A549 (cell line): ENCODE results near the gene GPR153. TPM values are rescaled to one million over a fixed set of nuclear protein-coding genes. Genes with fewer than 3 reads are reported as not detected.

Source experiments
- ATAC-seq, 2 experiments: fragments of 200-7000 bp in 1 of 2; fragments of >200 bp in 1 of 2; cut with Nextera tagmentation in 1 of 2; cut with Tn5 transposase in 1 of 2; 3 replicates each; pipeline versions ENCODE4 v1.8.0 to v1.9.1; 2018 to 2020; ENCODE audit warnings: mild to moderate bottlenecking in 1 of 2, moderate library complexity in 1 of 2
- CTCF ChIA-PET: fragments of 300-600 bp; sonication (Branson Sonifier 250); formaldehyde crosslinking; extraction: SDS; loops from one replicate; lab custom pipeline; 2021; ENCODE audit warnings: antibody characterized with exemption, inconsistent platforms; lab: Yijun Ruan, JAX
- POLR2A ChIA-PET: fragments of 350-600 bp; formaldehyde crosslinking; extraction: SDS; loops from one replicate; lab custom pipeline; 2021; ENCODE audit warnings: antibody characterized with exemption, inconsistent platforms; lab: Yijun Ruan, JAX
- DNase-seq, 2 experiments: peaks; one replicate each; pipeline versions ENCODE4 v3.0.0 to v3.0.0-alpha.2; 2011 to 2016; ENCODE audit warnings: low read depth in 1 of 2, low spot score in 1 of 2
- FAIRE-seq: peaks from 2 replicates; lab custom pipeline; 2011; peaks lifted over from hg19 to GRCh38; lab: Jason Lieb, UNC
- H3K27ac ChIP-seq, 2 experiments: fragments of >200 bp; sonication (Bioruptor Twin); formaldehyde crosslinking; 3 replicates each; pipeline ENCODE4 v1.5.1; 2016 to 2017
- H3K4me1 ChIP-seq: fragments of >200 bp; sonication (Bioruptor Twin); formaldehyde crosslinking; 3 replicates; pipeline ENCODE4 v1.6.1; 2016
- H3K4me2 ChIP-seq: fragments of >200 bp; sonication (Bioruptor Twin); formaldehyde crosslinking; 3 replicates; pipeline ENCODE4 v1.6.1; 2016
- H3K4me3 ChIP-seq: fragments of >200 bp; sonication (Bioruptor Twin); formaldehyde crosslinking; 3 replicates; pipeline ENCODE4 v1.5.1; 2016
- H3K9me3 ChIP-seq: fragments of >200 bp; sonication (Bioruptor Twin); formaldehyde crosslinking; 3 replicates; pipeline ENCODE4 v1.6.1; 2016
- BCL3 ChIP-seq: fragments of >200 bp; sonication (Bioruptor Twin); formaldehyde crosslinking; IDR thresholded peaks from 3 replicates; pipeline ENCODE4 v1.6.1; 2016
- CBX2 ChIP-seq: fragments of 200-600 bp; sonication (generic); IDR thresholded peaks from 2 replicates; pipeline ENCODE4 v1.6.1; 2016; ENCODE audit warnings: low read depth, mild to moderate bottlenecking, borderline replicate concordance
- CEBPB ChIP-seq, 2 experiments: fragments of >200 bp in 1 of 2; sonication (Bioruptor Twin) in 1 of 2; formaldehyde crosslinking in 1 of 2; IDR thresholded peaks; 2 replicates each; pipeline ENCODE4 v1.6.1; 2012 to 2016
- ELK1 ChIP-seq: fragments of 150-350 bp; IDR thresholded peaks from 2 replicates; pipeline ENCODE4 v1.6.1; 2014; ENCODE audit warnings: low read depth, mild to moderate bottlenecking, low read length
- FOSB ChIP-seq: fragments of 250-450 bp; sonication (Bioruptor Pico); IDR thresholded peaks from 2 replicates; pipeline ENCODE4 v1.5.0; 2020; ENCODE audit warnings: mild to moderate bottlenecking, moderate library complexity
- GATA3 ChIP-seq: IDR thresholded peaks from 2 replicates; pipeline ENCODE4 v1.6.1; 2012; ENCODE audit warnings: borderline replicate concordance
- HEYL ChIP-seq: fragments of 250-450 bp; sonication (Bioruptor Pico); IDR thresholded peaks from 2 replicates; pipeline ENCODE4 v1.8.0; 2021; ENCODE audit warnings: mild to moderate bottlenecking, moderate library complexity
- HOXA7 ChIP-seq: fragments of 250-450 bp; sonication (Bioruptor Pico); IDR thresholded peaks from 2 replicates; pipeline ENCODE4 v1.5.0; 2020; ENCODE audit warnings: mild to moderate bottlenecking, moderate library complexity
- HOXB13 ChIP-seq: fragments of 250-450 bp; sonication (Bioruptor Pico); IDR thresholded peaks from 2 replicates; pipeline ENCODE4 v1.5.0; 2020; ENCODE audit warnings: low read depth, mild to moderate bottlenecking, moderate library complexity
- JUNB ChIP-seq: fragments of >200 bp; sonication (Bioruptor Twin); formaldehyde crosslinking; IDR thresholded peaks from 2 replicates; pipeline ENCODE4 v1.6.1; 2016
- KDM1A ChIP-seq: fragments of 200-600 bp; sonication (generic); IDR thresholded peaks from 2 replicates; pipeline ENCODE4 v1.6.1; 2016; ENCODE audit warnings: low read depth, mild to moderate bottlenecking
- MYC ChIP-seq: IDR thresholded peaks from 2 replicates; pipeline ENCODE4 v1.6.1; 2012; ENCODE audit warnings: mild to moderate bottlenecking, inconsistent platforms, low read length, improper control_type of control experiment, borderline replicate concordance
- NFE2L2 ChIP-seq: fragments of 150-350 bp; conservative IDR thresholded peaks from 2 replicates; pipeline ENCODE4 v1.6.1; 2014; ENCODE audit warnings: low read length
- NPAS2 ChIP-seq: fragments of 250-450 bp; sonication (Bioruptor Pico); IDR thresholded peaks from 2 replicates; pipeline ENCODE4 v1.8.0; 2022; ENCODE audit warnings: mild to moderate bottlenecking, moderate library complexity, borderline replicate concordance
- NR3C1 ChIP-seq: fragments of >200 bp; sonication (Bioruptor Twin); formaldehyde crosslinking; IDR thresholded peaks from 3 replicates; pipeline ENCODE4 v1.6.1; 2017
- RAD21 ChIP-seq, 2 experiments: fragments of >200 bp in 1 of 2; sonication (Bioruptor Twin) in 1 of 2; formaldehyde crosslinking in 1 of 2; IDR thresholded peaks in 1 of 2; conservative IDR thresholded peaks in 1 of 2; 2 replicates in 1 of 2; 3 replicates in 1 of 2; pipeline ENCODE4 v1.6.1; 2012 to 2018; ENCODE audit warnings: inconsistent platforms in 1 of 2
- RNF2 ChIP-seq: fragments of 200-600 bp; sonication (generic); IDR thresholded peaks from 2 replicates; pipeline ENCODE4 v1.6.1; 2016; ENCODE audit warnings: low read depth, mild to moderate bottlenecking, antibody characterized with exemption, moderate library complexity, borderline replicate concordance
- SREBF2 ChIP-seq: fragments of 450-650 bp; IDR thresholded peaks from 2 replicates; pipeline ENCODE4 v1.6.1; 2014; ENCODE audit warnings: mild to moderate bottlenecking, moderate library complexity
- TP53 ChIP-seq: fragments of 250-450 bp; sonication (Bioruptor Pico); IDR thresholded peaks from 2 replicates; pipeline ENCODE4 v1.5.0; 2021; ENCODE audit warnings: mild to moderate bottlenecking, moderate library complexity
- ZNF302 ChIP-seq: fragments of 250-450 bp; sonication (Bioruptor Pico); IDR thresholded peaks from 2 replicates; pipeline ENCODE4 v1.9.0; 2021; ENCODE audit warnings: inconsistent platforms, mild to moderate bottlenecking, moderate library complexity
- WGBS: methylation state at CpG from one replicate; pipeline ENCODE4 v1.1.6; 2017; ENCODE audit errors: missing lambda C conversion rate; 5-methylcytosine and 5-hydroxymethylcytosine counted together
- polyA plus RNA-seq, 4 experiments: library from polyadenylated mRNA; depleted of rRNA in 3 of 4; stranded (reverse); fragments of >200 nt; fragmentation: RNase III in 1 of 4; extraction: RNeasy Plus Mini Kit Qiagen cat#74134 plus additional on column Dnase treatment in 1 of 4; gene quantifications; 2 replicates in 3 of 4; 3 replicates in 1 of 4; pipeline ENCODE4 v1.2.3, GENCODE V29; 2011 to 2017
- TF ChIP-seq, protein P1 (sequence below): fragments of 250-450 bp; sonication (Bioruptor Pico); IDR thresholded peaks from 2 replicates; pipeline ENCODE4 v1.5.0; 2021; ENCODE audit warnings: mild to moderate bottlenecking, moderate library complexity, borderline replicate concordance

GPR153 gene
- polyA plus RNA-seq, 2 of the 4 experiments (the other 2 are of a cell fraction): 0.56 to 1.4 TPM

- WGBS: 95% methylated on average over 6 of the region's 8 CpGs
- Histone ChIP-seq H3K9me3 (no peaks in the 10 kb centered on the region), H3K27ac (no peak overlapping the region), H3K4me1 (no peaks in the 10 kb centered on the region), H3K4me3 (no peak overlapping the region), H3K4me2 (no peak overlapping the region)
- ChIA-PET POLR2A (no interaction called here), CTCF (no interaction called here)
- no peak for DNase-seq
- no peak for FAIRE-seq
- TF ChIP-seq, protein P1, sequence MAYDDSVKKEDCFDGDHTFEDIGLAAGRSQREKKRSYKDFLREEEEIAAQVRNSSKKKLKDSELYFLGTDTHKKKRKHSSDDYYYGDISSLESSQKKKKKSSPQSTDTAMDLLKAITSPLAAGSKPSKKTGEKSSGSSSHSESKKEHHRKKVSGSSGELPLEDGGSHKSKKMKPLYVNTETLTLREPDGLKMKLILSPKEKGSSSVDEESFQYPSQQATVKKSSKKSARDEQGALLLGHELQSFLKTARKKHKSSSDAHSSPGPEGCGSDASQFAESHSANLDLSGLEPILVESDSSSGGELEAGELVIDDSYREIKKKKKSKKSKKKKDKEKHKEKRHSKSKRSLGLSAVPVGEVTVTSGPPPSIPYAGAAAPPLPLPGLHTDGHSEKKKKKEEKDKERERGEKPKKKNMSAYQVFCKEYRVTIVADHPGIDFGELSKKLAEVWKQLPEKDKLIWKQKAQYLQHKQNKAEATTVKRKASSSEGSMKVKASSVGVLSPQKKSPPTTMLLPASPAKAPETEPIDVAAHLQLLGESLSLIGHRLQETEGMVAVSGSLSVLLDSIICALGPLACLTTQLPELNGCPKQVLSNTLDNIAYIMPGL (CRISPR knock-in tag): no peak
- TF ChIP-seq ELK1 (no peak), HOXB13 (CRISPR knock-in tag) (no peak), SREBF2 (no peak), RAD21 (conservative IDR thresholded peaks at IDR 0.05 in 1 of 2, IDR thresholded peaks at IDR 0.05 in 1 of 2) (no peak), NPAS2 (CRISPR knock-in tag) (no peak), BCL3 (no peak), CEBPB (IDR thresholded peaks at IDR 0.05) (no peak), MYC (no peak)
- ATAC-seq: no peak
These were observed 25.4 kb upstream of the GPR153 start for GRCh38 chr1:6286266-6286665.

DNA sequence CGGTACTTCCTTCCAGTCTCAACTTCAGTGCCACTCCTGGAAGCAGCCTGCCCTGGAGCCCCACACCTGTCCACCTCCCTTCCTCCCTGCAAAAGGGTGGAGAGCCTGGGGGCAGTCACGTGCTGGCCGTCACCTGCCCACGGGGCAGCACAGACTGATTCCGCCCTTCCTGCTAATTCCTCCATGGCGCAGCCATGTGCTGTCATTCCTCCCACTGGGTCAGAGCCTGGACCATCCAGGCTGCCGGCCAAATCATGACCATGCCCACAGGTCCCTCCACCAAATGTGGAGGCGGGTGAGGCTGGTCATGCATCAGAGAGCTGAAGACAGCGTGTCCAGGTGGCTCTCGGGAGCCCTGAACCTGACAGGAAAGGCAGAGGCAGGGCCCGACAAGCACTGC, 24.4 kb upstream of the GPR153 start:
- no peak for ATAC-seq
- POLR2A ChIA-PET: no interaction called here
- FAIRE-seq: no peak
- CTCF ChIA-PET: no interaction called here
- no peak for DNase-seq
- Histone ChIP-seq H3K4me1 (no peaks in the 10 kb centered on the region), H3K4me3 (no peak overlapping the region), H3K27ac (no peak overlapping the region), H3K4me2 (no peak overlapping the region), H3K9me3 (no peaks in the 10 kb centered on the region)
- 100% methylated on average over 6 of the region's 11 CpGs for WGBS
- TF ChIP-seq NR3C1 (no peak), NFE2L2 (no peak)

DNA sequence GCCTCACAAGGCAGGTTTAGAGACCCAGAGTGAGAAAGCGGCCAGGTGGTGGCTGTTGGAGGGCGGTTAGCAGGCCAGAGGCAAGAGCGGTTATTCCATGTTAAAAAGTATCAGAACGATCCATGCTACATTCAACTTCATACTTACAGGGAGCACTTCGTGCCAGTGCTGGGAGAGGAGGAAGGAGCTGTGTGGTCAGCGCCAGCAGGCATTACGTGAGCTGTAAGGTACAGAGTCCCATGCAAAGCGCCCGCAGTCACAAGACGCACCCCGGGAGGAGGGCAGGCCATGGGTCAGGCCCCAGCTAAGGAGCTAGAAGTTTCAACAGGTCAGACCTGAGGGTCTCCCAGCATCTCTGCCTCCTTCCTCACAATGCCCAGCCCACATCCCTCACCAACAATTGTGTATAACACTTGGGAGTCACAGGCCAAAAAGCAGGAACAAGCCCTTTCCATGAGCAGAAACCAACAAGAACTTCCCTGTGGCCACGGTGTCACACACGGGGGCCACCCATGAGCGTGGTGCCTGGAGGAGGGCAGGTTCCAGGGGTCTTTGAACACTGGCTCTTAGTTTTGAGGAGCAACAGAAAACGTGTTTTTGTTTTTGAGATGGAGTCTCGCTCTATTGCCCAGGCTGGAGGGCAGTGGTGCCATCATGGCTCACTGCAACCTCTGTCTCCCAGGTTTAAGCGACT, 21.8 kb upstream of the GPR153 start:
- TF ChIP-seq TP53 (CRISPR knock-in tag) (no peak), KDM1A (no peak), CBX2 (no peak), GATA3 (no peak), HOXA7 (CRISPR knock-in tag) (no peak), JUNB (no peak), HEYL (CRISPR knock-in tag) (no peak), ZNF302 (CRISPR knock-in tag) (no peak), CEBPB (IDR thresholded peaks at IDR 0.05) (no peak), FOSB (CRISPR knock-in tag) (no peak), RNF2 (no peak), MYC (no peak)
- ATAC-seq (no peak), FAIRE-seq (no peak), DNase-seq (no peak)
- H3K4me3 ChIP-seq: no peak overlapping the region
- ChIA-PET CTCF (interaction anchor here (2.3 to 3.9 kb wide), 2 partner anchors 36 to 61 kb away, joined by 6 to 17 read pairs; no protein-coding TSS in a partner anchor), POLR2A (no interaction called here)
- no peak overlapping the region for H3K4me2 ChIP-seq
- no peaks in the 10 kb centered on the region for H3K9me3 ChIP-seq
- H3K4me1 ChIP-seq: no peaks in the 10 kb centered on the region
- 85% methylated on average over 13 of the region's 17 CpGs for WGBS
- H3K27ac ChIP-seq: no peak overlapping the region
